K562 (cell line): ENCODE measurements around the gene HES5. TPM values are rescaled to one million over a fixed set of nuclear protein-coding genes. Genes with fewer than 3 reads are reported as not detected.

Experiments
- ATAC-seq: fragments of 200-7000 bp; cut with Tn5 transposase; 3 replicates; pipeline ENCODE4 v1.9.1; 2020; ENCODE audit warnings: moderate library complexity
- BruUV-seq: library from RNA; stranded (reverse); fragments of 400-500 nt; replicated peaks from 2 replicates; lab custom pipeline; 2021; lab: Mats Ljungman, UMichigan
- CTCF ChIA-PET: fragments of 300-600 bp; formaldehyde crosslinking; extraction: SDS; loops from one replicate; lab custom pipeline; 2021; ENCODE audit warnings: low intra/inter-chr PET ratio; lab: Yijun Ruan, JAX
- POLR2A ChIA-PET: fragments of 300-600, 350-650 bp; sonication (Branson Sonifier 250); formaldehyde crosslinking; extraction: SDS; loops from one replicate; lab custom pipeline; 2021; ENCODE audit warnings: antibody characterized with exemption, inconsistent platforms; lab: Yijun Ruan, JAX
- DNase-seq, 4 experiments: peaks; one replicate each; pipeline versions ENCODE4 v3.0.0 to v3.0.0-alpha.2; 2011 to 2018; ENCODE audit warnings: low spot score in 3 of 4, mixed read lengths in 3 of 4; ENCODE audit errors: extremely low read depth in 1 of 4
- FAIRE-seq: peaks from 2 replicates; lab custom pipeline; 2011; peaks lifted over from hg19 to GRCh38; lab: Jason Lieb, UNC
- H2AFZ ChIP-seq: 2 replicates; pipeline ENCODE4 v1.6.0; 2011; ENCODE audit warnings: low read depth, low read length, control low read depth, inconsistent platforms
- H3K27ac ChIP-seq: fragments of 200-600 bp; 3 replicates; pipeline ENCODE4 v1.8.0; 2011; ENCODE audit warnings: low read depth, mild to moderate bottlenecking, control low read depth, inconsistent platforms, low read length, moderate library complexity, mixed read lengths; ENCODE audit errors: extremely low read depth
- H3K27me3 ChIP-seq, 2 experiments: fragments of 300-600 bp in 1 of 2; 2 replicates in 1 of 2; 3 replicates in 1 of 2; pipeline versions ENCODE4 v1.6.0 to v1.8.0; 2011; ENCODE audit warnings: inconsistent platforms in 2 of 2, low read length in 2 of 2, mild to moderate bottlenecking in 1 of 2, mixed read lengths in 1 of 2, moderate library complexity in 1 of 2; ENCODE audit not compliant: control insufficient read depth in 2 of 2, insufficient read depth in 2 of 2
- H3K36me3 ChIP-seq: fragments of 300-600 bp; 3 replicates; pipeline ENCODE4 v1.8.0; 2011; ENCODE audit warnings: mild to moderate bottlenecking, low read length, inconsistent platforms; ENCODE audit not compliant: control insufficient read depth, insufficient read depth
- H3K4me1 ChIP-seq, 2 experiments: fragments of 200-600 bp in 1 of 2; replicated peaks in 1 of 2; 2 replicates in 1 of 2; 3 replicates in 1 of 2; pipeline versions ENCODE4 v1.5.1 to v1.8.0; 2011; ENCODE audit warnings: inconsistent platforms in 2 of 2, low read length in 2 of 2, mild to moderate bottlenecking in 1 of 2, mixed read lengths in 1 of 2, moderate library complexity in 1 of 2; ENCODE audit not compliant: control insufficient read depth in 2 of 2, insufficient read depth in 2 of 2
- H3K4me2 ChIP-seq: 2 replicates; pipeline ENCODE4 v1.6.1; 2011; ENCODE audit warnings: low read length, control low read depth, inconsistent platforms, mixed read lengths; ENCODE audit not compliant: insufficient read depth
- H3K4me3 ChIP-seq: fragments of 200-600 bp; sonication (generic), shearing (Covaris generic); 2 replicates; pipeline ENCODE4 v1.5.1; 2016; ENCODE audit warnings: control low read depth, inconsistent platforms
- H3K79me2 ChIP-seq: fragments of 200-600 bp; 3 replicates; pipeline ENCODE4 v1.8.0; 2011; ENCODE audit warnings: low read length, inconsistent platforms; ENCODE audit not compliant: control insufficient read depth, insufficient read depth
- H3K9ac ChIP-seq, 2 experiments: 2 replicates each; pipeline versions ENCODE4 v1.6.0 to v1.6.1; 2011; ENCODE audit warnings: low read depth in 2 of 2, low read length in 2 of 2, control low read depth in 1 of 2, inconsistent platforms in 1 of 2, mild to moderate bottlenecking in 1 of 2, mixed read lengths in 1 of 2; ENCODE audit not compliant: insufficient read depth in 1 of 2
- H3K9me1 ChIP-seq: one replicate; pipeline ENCODE4 v1.6.0; 2011; ENCODE audit warnings: inconsistent platforms, mild to moderate bottlenecking, low read length, moderate library complexity; ENCODE audit not compliant: control insufficient read depth, insufficient read depth
- H3K9me3 ChIP-seq: replicated peaks from 2 replicates; pipeline ENCODE4 v1.5.1; 2011; ENCODE audit warnings: low read depth, low read length, inconsistent platforms; ENCODE audit not compliant: control insufficient read depth, insufficient read depth
- H4K20me1 ChIP-seq: replicated peaks from 2 replicates; pipeline ENCODE4 v1.6.1; 2011; ENCODE audit warnings: low read length, inconsistent platforms, mixed read lengths; ENCODE audit not compliant: control insufficient read depth, insufficient read depth
- HMGN3 ChIP-seq: IDR thresholded peaks from 2 replicates; pipeline ENCODE4 v1.6.1; 2011; ENCODE audit warnings: borderline replicate concordance, low read depth, mild to moderate bottlenecking, mixed read lengths, low read length; ENCODE audit not compliant: insufficient read length; ENCODE audit errors: extremely low read depth
- POLR2G ChIP-seq: fragments of 200-400 bp; formaldehyde crosslinking; IDR thresholded peaks from 2 replicates; pipeline ENCODE4 v1.6.1; 2017; ENCODE audit warnings: low read depth, mild to moderate bottlenecking, antibody characterized with exemption, low read length, moderate library complexity
- RBFOX2 ChIP-seq: fragments of 200-400 bp; formaldehyde crosslinking; IDR thresholded peaks from 2 replicates; pipeline ENCODE4 v1.6.1; 2017; ENCODE audit warnings: low read depth, mild to moderate bottlenecking, low read length, moderate library complexity
- RBM22 ChIP-seq: fragments of 200-400 bp; formaldehyde crosslinking; IDR thresholded peaks from 2 replicates; pipeline ENCODE4 v1.6.1; 2018; ENCODE audit warnings: low read length, low read depth; ENCODE audit not compliant: poor library complexity, severe bottlenecking
- RUNX1 ChIP-seq: sonication (generic); IDR thresholded peaks from 2 replicates; pipeline ENCODE4 v1.6.1; 2016; ENCODE audit warnings: antibody characterized with exemption, low read depth
- ZNF507 ChIP-seq: conservative IDR thresholded peaks from 2 replicates; pipeline ENCODE4 v1.6.1; 2017; ENCODE audit warnings: missing genetic modification characterization, missing compliant biosample characterization
- WGBS: fragments of 100-300 bp; shearing (Covaris generic); methylation state at CpG from one replicate; pipeline ENCODE4 v1.1.6; 2016; ENCODE audit warnings: low coverage, mixed read lengths; ENCODE audit not compliant: insufficient coverage; ENCODE audit errors: missing lambda C conversion rate; 5-methylcytosine and 5-hydroxymethylcytosine counted together
- in situ Hi-C: fragments of 300-500 bp; cut with MboI; formaldehyde crosslinking; loops from 4 replicates; pipeline ENCODE4 v1.15.0; 2018; ENCODE audit warnings: inconsistent platforms, mixed read lengths
- intact Hi-C: fragments of 100-400 bp; cut with micrococcal nuclease; formaldehyde crosslinking; loops from 2 replicates; pipeline ENCODE4 v1.14.2; 2022
- polyA plus RNA-seq, 8 experiments: library from polyadenylated mRNA; depleted of rRNA in 4 of 8; stranded (reverse) in 5 of 8; unstranded in 3 of 8; fragments of >200 nt; fragmentation: Nextera tagmentation in 2 of 8; fragmentation: Illumina TruSeq in 1 of 8; extraction: Ambion mirVana in 2 of 8; extraction: Trizol in 1 of 8; gene quantifications; 2 replicates each; pipeline versions ENCODE4 v1.2.1 to v1.2.3, GENCODE V29; 2011 to 2014; ENCODE audit warnings: inconsistent platforms in 1 of 8, missing spikeins in 1 of 8
- total RNA-seq, 7 experiments: library from RNA; depleted of rRNA in 6 of 7; stranded (reverse); fragments of >200 nt in 6 of 7; fragmentation: Illumina TruSeq in 2 of 7; extraction: Trizol in 2 of 7; gene quantifications; 2 replicates each; pipeline versions ENCODE4 v1.2.1 to v1.2.3, GENCODE V29; 2011 to 2021; ENCODE audit warnings: low replicate concordance in 1 of 7

HES5 gene
- total and polyA plus RNA-seq, 9 of the 15 experiments (the other 6 are each of a cell fraction or from before 2014, with no cell fraction given), result not detected

GRCh38 chr1:2516946-2517345 lies 13.1 kb downstream of the HES5 start:
- FAIRE-seq (no peak), ATAC-seq (no peak), DNase-seq (no peak)
- CTCF ChIA-PET, result no interaction called here
- H3K9ac ChIP-seq, result no peak overlapping the region
- H3K36me3 ChIP-seq, result peaks cover 97% of the 10 kb centered on the region
- WGBS, result 94% methylated on average over 13 of the region's 14 CpGs
- H3K9me3 ChIP-seq, result no peaks in the 10 kb centered on the region
- H4K20me1 ChIP-seq, result peaks cover 5% of the 10 kb centered on the region; the same call in 1 of the 2 replicates
- TF ChIP-seq ZNF507 (tag) (no peak), HMGN3 (peak; percentile 4)
- no peak overlapping the region for H3K4me3 ChIP-seq
- peaks cover 0 to 29% of the 10 kb centered on the region in 2 experiments; a peak in 1 of 5 replicates for H3K4me1 ChIP-seq
- peaks cover 3% of the 10 kb centered on the region for H3K9me1 ChIP-seq
- H2AFZ ChIP-seq, result no peak overlapping the region
- H3K27me3 ChIP-seq, result no peaks in the 10 kb centered on the region
- H3K4me2 ChIP-seq, result no peak overlapping the region
- H3K27ac ChIP-seq, result no peak overlapping the region
- POLR2A ChIA-PET, result interaction anchor here (1.0 kb wide), 1 partner anchor 9 kb away, joined by 4 read pairs; the partner anchor contains the start of gene PANK4
- in situ Hi-C loops, result no loop called here
- peaks cover 5% of the 10 kb centered on the region for H3K79me2 ChIP-seq
- intact Hi-C loops, result no loop called here
- BruUV-seq, result no TSS peak

- FAIRE-seq, result no peak
- TF ChIP-seq POLR2G (peak; percentile 69; the same call in 1 of the 2 replicates), RUNX1 (no peak), RBM22 (peak; percentile 32), RBFOX2 (peak; percentile 65)
- TF ChIP-seq, all 486 proteins: peak for 3
- BruUV-seq, result no TSS peak
- H2AFZ ChIP-seq, result no peak overlapping the region
- H3K79me2 ChIP-seq, result no peaks in the 10 kb centered on the region
- no peak for DNase-seq
- H3K4me3 ChIP-seq, result no peak overlapping the region
- no peak for ATAC-seq
- H3K9me1 ChIP-seq, result peaks cover 3% of the 10 kb centered on the region
- H3K9me3 ChIP-seq, result no peaks in the 10 kb centered on the region
- intact Hi-C loops, result no loop called here
- H3K27ac ChIP-seq, result no peak overlapping the region
- H3K4me2 ChIP-seq, result no peak overlapping the region
- H3K9ac ChIP-seq, result no peak overlapping the region
- 92% methylated on average over 15 of the region's 17 CpGs for WGBS
- POLR2A ChIA-PET, result interaction anchor here (2.6 kb wide), 1 partner anchor 9 kb away, joined by 11 read pairs; the partner anchor contains the start of gene PANK4
- H4K20me1 ChIP-seq, result no peaks in the 10 kb centered on the region
- H3K36me3 ChIP-seq, result peaks cover 97% of the 10 kb centered on the region
- peaks cover 0 to 27% of the 10 kb centered on the region in 2 experiments; a peak in 1 of 5 replicates for H3K4me1 ChIP-seq
- CTCF ChIA-PET, result no interaction called here
- H3K27me3 ChIP-seq, result no peaks in the 10 kb centered on the region
- in situ Hi-C loops, result no loop called here
Observed at GRCh38 chr1:2516124-2516523, 13.9 kb downstream of the HES5 start.
